Duodenal mucosa (tissue), 2 donors: ENCODE results near the gene FHAD1.

Experiments
- H3K27ac ChIP-seq: one replicate; pipeline ENCODE4 v1.7.0; 2013; ENCODE audit warnings: low read depth, low read length
- H3K27me3 ChIP-seq, 2 donors: one replicate each; pipeline ENCODE4 v1.7.0; 2013; ENCODE audit warnings: low read length in 2 of 2, control low read depth in 1 of 2; ENCODE audit not compliant: insufficient read depth in 2 of 2, control insufficient read depth in 1 of 2
- H3K36me3 ChIP-seq, 2 donors: one replicate each; pipeline ENCODE4 v1.7.0; 2013; ENCODE audit warnings: low read length in 2 of 2, control low read depth in 1 of 2; ENCODE audit not compliant: insufficient read depth in 2 of 2, control insufficient read depth in 1 of 2
- H3K4me1 ChIP-seq, 2 donors: one replicate each; pipeline ENCODE4 v1.7.0; 2013; ENCODE audit warnings: low read length in 2 of 2, control low read depth in 1 of 2; ENCODE audit not compliant: insufficient read depth in 2 of 2, control insufficient read depth in 1 of 2
- H3K4me3 ChIP-seq, 2 donors: one replicate each; pipeline ENCODE4 v1.7.0; 2013; ENCODE audit warnings: low read length in 2 of 2, low read depth in 1 of 2
- H3K9ac ChIP-seq, 2 donors: one replicate each; pipeline ENCODE4 v1.7.0; 2013; ENCODE audit warnings: low read length in 2 of 2, low read depth in 1 of 2
- H3K9me3 ChIP-seq, 2 donors: one replicate each; pipeline ENCODE4 v1.7.0; 2013; ENCODE audit warnings: low read length in 2 of 2, control low read depth in 1 of 2; ENCODE audit not compliant: control insufficient read depth in 1 of 2

The FHAD1 gene

DNA sequence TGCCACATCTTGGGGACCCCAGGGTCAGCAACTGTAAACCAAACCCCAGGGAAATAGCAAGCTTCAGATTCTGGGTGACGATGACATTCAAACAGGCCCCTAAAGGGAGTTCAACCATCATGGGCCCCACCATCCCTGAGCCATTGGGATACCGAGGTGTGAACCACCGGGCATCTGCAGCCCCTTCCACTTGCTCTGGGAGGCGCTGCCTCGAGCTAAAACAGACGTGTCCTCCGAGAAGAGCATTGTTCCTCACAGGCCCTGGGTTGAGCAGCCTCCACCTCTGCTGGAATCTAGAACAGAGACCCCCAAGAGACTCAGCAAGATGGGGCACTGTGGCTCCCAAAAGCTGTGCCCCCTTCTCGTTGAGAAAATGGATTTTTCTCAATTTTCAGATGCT is 143.6 kb downstream of the FHAD1 start:
- Histone ChIP-seq H3K27me3 (no peaks in the 10 kb centered on the region), H3K36me3 (no peaks in the 10 kb centered on the region), H3K27ac (no peak overlapping the region), H3K9ac (no peak overlapping the region), H3K4me1 (peaks cover 0 to 8% of the 10 kb centered on the region in 2 donors), H3K4me3 (no peak overlapping the region), H3K9me3 (no peaks in the 10 kb centered on the region)

- Histone ChIP-seq H3K9me3 (no peaks in the 10 kb centered on the region), H3K27me3 (no peaks in the 10 kb centered on the region), H3K4me3 (no peak overlapping the region), H3K36me3 (no peaks in the 10 kb centered on the region), H3K9ac (no peak overlapping the region), H3K4me1 (peaks cover 0 to 2% of the 10 kb centered on the region in 2 donors), H3K27ac (no peak overlapping the region)
These were observed 144.3 kb downstream of the FHAD1 start for GRCh38 chr1:15391366-15391765.

DNA sequence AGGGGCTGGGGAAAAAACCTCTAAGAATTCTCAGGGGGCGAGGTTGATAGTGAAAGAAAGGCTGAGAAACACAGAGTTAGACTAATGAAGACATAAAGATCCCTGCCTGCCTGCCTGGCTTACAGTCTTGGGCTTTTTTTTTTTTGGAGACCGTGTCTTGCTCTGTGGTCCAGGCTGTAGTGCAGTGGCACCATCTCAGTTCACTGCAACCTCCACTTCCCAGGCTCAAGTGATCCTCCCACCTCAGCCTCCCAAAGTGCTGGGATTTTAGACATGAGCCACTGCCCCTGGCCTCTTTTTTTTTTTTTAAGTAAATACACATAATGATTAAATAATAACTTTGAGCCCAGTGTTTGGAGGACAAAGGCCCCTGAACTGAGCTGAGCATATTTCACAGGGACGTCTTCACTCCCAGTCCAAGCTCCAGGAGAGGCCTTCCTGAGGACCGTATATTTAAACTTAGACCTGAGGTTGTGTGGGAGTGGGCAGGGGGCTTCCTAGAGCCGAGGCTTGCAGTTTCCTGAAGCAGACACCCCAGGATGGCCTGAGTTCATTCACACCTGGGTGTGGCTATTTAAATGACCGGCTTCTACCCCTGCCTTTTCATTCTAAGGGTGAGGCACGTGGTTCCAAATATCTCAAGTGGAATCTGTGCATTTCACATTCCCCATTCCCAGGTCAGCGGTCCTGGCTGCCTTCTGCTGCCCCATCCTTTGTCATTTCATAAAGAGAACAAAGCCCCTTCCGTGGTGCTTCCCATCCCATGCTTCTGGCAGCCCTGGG is 146.6 kb downstream of the FHAD1 start:
- no peaks in the 10 kb centered on the region for H3K4me1 ChIP-seq
- H3K9me3 ChIP-seq: no peaks in the 10 kb centered on the region
- no peaks in the 10 kb centered on the region for H3K27me3 ChIP-seq
- no peak overlapping the region for H3K9ac ChIP-seq
- H3K4me3 ChIP-seq: no peak overlapping the region
- no peak overlapping the region for H3K27ac ChIP-seq
- no peaks in the 10 kb centered on the region for H3K36me3 ChIP-seq

DNA sequence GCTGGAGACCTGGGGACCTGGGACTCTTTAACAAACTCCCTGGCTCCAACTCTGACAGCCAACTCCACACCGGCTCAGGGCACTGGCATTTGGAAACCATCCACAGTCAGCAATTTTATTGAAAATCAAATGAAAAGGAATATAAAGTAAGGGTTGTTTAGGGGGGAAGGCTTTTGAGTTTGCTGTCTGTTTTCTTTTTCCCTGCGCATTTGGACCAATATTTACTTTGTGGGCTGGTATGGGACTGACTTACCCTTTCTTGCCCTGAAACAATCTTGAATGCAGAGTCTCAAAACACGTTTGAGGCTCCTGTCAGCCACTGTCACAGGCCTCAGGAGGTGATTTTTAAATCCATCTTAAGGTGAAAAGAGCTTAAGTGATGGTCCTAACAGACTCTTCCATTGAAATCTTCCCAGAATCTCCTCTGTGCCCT is 147.3 kb downstream of the FHAD1 start:
- Histone ChIP-seq H3K9ac (no peak overlapping the region), H3K4me3 (no peak overlapping the region), H3K4me1 (no peaks in the 10 kb centered on the region), H3K27me3 (no peaks in the 10 kb centered on the region), H3K9me3 (peaks cover 0 to 1% of the 10 kb centered on the region in 2 donors), H3K36me3 (no peaks in the 10 kb centered on the region), H3K27ac (no peak overlapping the region)

- Histone ChIP-seq H3K4me1 (no peaks in the 10 kb centered on the region), H3K27me3 (no peaks in the 10 kb centered on the region), H3K4me3 (no peak overlapping the region), H3K36me3 (no peaks in the 10 kb centered on the region), H3K27ac (no peak overlapping the region), H3K9me3 (peaks cover 4 to 8% of the 10 kb centered on the region in 2 donors), H3K9ac (no peak overlapping the region)
These were observed 150.2 kb downstream of the FHAD1 start for GRCh38 chr1:15397236-15397635.

DNA sequence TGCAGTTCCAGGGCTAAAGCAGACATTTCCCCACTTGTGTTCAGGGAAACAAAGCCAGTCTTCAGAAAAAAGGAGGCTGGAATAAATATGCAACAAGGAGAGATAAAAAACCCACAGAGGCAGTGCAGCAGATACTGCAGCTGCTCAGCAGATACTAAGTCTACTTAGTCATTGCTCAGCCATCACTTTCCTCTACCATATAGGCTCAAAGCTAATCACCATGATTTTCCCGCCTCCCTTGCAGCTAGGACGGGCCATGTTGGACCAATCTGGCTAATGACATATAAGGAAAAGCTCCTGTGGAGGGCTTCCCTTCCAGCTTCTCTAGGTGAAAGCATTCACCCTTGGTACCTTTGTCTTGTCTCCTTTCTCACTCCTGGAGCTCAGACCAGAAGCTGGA is 152.7 kb downstream of the FHAD1 start:
- Histone ChIP-seq H3K9me3 (peaks cover 4 to 8% of the 10 kb centered on the region in 2 donors), H3K4me3 (no peak overlapping the region), H3K9ac (no peak overlapping the region), H3K27me3 (no peaks in the 10 kb centered on the region), H3K36me3 (no peaks in the 10 kb centered on the region), H3K27ac (no peak overlapping the region), H3K4me1 (no peaks in the 10 kb centered on the region)

DNA sequence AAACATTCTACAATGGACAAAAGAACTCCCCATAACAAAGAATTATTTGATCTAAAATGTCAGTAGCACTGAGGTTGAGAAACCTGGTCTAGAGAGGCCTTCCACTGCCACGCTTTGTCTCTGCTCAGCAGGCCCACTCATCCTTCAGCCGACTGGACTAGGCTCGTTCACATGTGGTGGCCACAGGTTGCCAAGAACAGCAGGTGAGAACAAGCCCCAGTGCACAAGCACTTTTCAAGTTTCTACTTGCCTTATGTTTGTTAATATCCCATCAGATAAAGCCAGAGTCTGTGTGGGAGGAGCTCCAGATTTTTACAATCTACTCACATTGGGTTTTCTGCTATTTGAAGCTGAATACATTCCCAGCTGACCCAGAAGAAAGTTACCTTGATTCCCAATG is 153.6 kb downstream of the FHAD1 start:
- Histone ChIP-seq H3K36me3 (no peaks in the 10 kb centered on the region), H3K9me3 (peaks cover 4 to 8% of the 10 kb centered on the region in 2 donors), H3K4me1 (no peaks in the 10 kb centered on the region), H3K27ac (no peak overlapping the region), H3K9ac (no peak overlapping the region), H3K4me3 (no peak overlapping the region), H3K27me3 (no peaks in the 10 kb centered on the region)

- Histone ChIP-seq H3K36me3 (no peaks in the 10 kb centered on the region), H3K4me3 (no peak overlapping the region), H3K9ac (no peak overlapping the region), H3K4me1 (no peaks in the 10 kb centered on the region), H3K9me3 (peaks cover 4 to 8% of the 10 kb centered on the region in 2 donors), H3K27me3 (no peaks in the 10 kb centered on the region), H3K27ac (no peak overlapping the region)
These were observed 154.5 kb downstream of the FHAD1 start for GRCh38 chr1:15401391-15402055.

- no peak overlapping the region for H3K27ac ChIP-seq
- H3K9ac ChIP-seq: no peak overlapping the region
- H3K4me1 ChIP-seq: no peaks in the 10 kb centered on the region
- peaks cover 4 to 8% of the 10 kb centered on the region in 2 donors for H3K9me3 ChIP-seq
- no peaks in the 10 kb centered on the region for H3K36me3 ChIP-seq
- H3K27me3 ChIP-seq: no peaks in the 10 kb centered on the region
- H3K4me3 ChIP-seq: no peak overlapping the region
These were observed 155.9 kb downstream of the FHAD1 start for GRCh38 chr1:15402809-15403450.

DNA sequence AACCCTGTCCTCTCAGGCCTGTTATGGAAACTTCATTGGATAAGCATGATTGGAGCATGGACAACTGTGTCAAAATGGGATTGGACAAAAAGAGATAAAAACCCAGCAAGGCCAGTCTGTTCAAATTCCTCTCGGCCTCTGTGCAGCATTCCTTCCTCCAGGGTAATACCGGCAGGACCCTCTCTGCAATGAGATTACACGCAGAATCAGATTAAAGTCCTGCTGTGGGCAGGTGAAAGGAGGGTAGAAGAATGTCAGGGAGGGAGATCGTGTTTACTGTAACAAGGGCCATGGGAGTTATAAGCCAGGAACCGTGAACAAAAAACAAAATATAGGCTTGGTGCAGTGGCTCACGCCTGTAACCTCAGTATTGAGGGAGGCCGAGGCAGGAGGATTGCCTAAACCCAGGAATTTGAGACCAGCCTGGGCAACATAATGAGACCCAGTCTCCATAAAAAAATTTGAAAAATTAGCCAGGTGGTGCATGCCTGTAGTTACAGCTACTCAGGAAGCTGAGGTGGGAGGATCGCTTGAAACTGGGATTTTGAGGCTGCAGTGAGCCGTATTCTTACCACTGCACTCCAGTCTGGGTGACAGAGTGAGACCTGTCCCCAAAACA is 157.0 kb downstream of the FHAD1 start:
- no peaks in the 10 kb centered on the region for H3K27me3 ChIP-seq
- H3K9ac ChIP-seq: no peak overlapping the region
- H3K4me3 ChIP-seq: no peak overlapping the region
- no peaks in the 10 kb centered on the region for H3K36me3 ChIP-seq
- H3K27ac ChIP-seq: no peak overlapping the region
- peaks cover 4 to 8% of the 10 kb centered on the region in 2 donors for H3K9me3 ChIP-seq
- peaks cover 0 to 1% of the 10 kb centered on the region in 2 donors for H3K4me1 ChIP-seq
